Right lung (tissue), 5 donors: Measurements from ENCODE around the gene CEP68. TPM values are rescaled to one million over a fixed set of nuclear protein-coding genes. Genes with fewer than 3 reads are reported as not detected.
"Not testable (repeated sequence)": the region's sequence is repeated elsewhere in the genome, so short reads cannot be mapped to it uniquely, and the experiment has no call there.

ENCODE experiments used
- DNase-seq, 2 donors: peaks; one replicate each; pipeline ENCODE4 v3.0.0-alpha.2; 2013
- polyA plus RNA-seq, 5 donors: library from polyadenylated mRNA; unstranded; fragments of 120-200 nt; gene quantifications; one replicate each; pipeline versions ENCODE4 v1.2.1 to v1.2.3, GENCODE V29; 2013; ENCODE audit warnings: inconsistent platforms in 1 of 5, low replicate concordance in 1 of 5; ENCODE audit not compliant: insufficient read length in 5 of 5, insufficient read depth in 1 of 5

The CEP68 gene
- polyA plus RNA-seq, 5 donors: 21.4 to 32.0 (median 29.7) TPM

- no peak for DNase-seq
These were observed 20.1 kb downstream of the CEP68 start for GRCh38 chr2:65076345-65076710.

DNA sequence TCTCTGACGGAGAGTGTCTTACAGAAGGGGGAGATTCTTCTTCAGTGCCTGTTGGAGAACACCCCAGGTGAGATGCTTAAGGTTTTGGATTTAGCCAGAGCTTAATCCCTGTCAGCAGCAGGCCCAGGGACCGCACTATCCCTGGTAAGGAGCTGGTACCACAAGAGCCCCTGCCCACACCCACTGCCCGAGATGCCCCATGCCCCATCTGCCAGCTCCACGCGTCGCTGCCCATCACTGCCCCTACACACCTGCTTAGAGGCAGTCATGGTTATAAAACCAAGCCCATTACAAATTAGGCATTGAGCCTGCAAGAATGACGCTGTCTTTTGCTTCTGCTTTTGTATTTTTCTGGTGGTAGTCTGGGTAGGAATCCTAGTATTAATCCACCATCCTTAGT lies 21.7 kb downstream of the CEP68 start:
- DNase-seq: no peak

GRCh38 chr2:65079017-65079416 lies 22.8 kb downstream of the CEP68 start:
- DNase-seq: no peak

- DNase-seq: no peak
These were observed 25.0 kb downstream of the CEP68 start for GRCh38 chr2:65081232-65081685.

- no peak for DNase-seq
These were observed 28.9 kb downstream of the CEP68 start for GRCh38 chr2:65085148-65085547.

DNA sequence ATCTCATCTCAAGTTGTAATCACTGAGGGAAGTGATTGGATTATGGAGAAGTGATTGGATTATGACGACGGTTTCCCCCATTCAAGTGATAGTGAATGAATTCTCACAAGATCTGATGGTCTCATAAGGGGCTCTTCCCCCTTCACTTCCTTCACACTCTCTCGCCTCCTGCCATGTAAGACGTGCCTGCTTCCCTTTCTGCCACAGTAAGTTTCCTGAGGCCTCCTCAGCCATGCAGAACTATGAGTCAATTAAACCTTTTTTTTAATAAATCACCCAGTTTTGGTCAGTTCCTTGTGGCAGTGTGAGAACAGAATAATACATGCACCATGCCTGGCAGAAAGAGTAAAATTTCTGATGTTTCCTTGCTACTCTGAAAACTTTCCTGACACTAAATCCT lies 36.6 kb downstream of the CEP68 start:
- no peak for DNase-seq

GRCh38 chr2:65093211-65093610 lies 37.0 kb downstream of the CEP68 start:
- no peak for DNase-seq

- no peak for DNase-seq
These were observed 40.7 kb downstream of the CEP68 start for GRCh38 chr2:65096948-65097347.

GRCh38 chr2:65097844-65098243 lies 41.6 kb downstream of the CEP68 start:
- no peak for DNase-seq

GRCh38 chr2:65098741-65099140 lies 42.5 kb downstream of the CEP68 start:
- DNase-seq: no peak

GRCh38 chr2:65101071-65101470 lies 44.9 kb downstream of the CEP68 start:
- DNase-seq: no peak

GRCh38 chr2:65103013-65103715 lies 46.9 kb downstream of the CEP68 start:
- DNase-seq: peak; percentile 23 to 27

- DNase-seq: no peak
These were observed 51.3 kb downstream of the CEP68 start for GRCh38 chr2:65107530-65107929.

GRCh38 chr2:65108780-65109179 lies 52.6 kb downstream of the CEP68 start:
- DNase-seq: no peak

GRCh38 chr2:65112633-65113032 lies 56.4 kb downstream of the CEP68 start:
- DNase-seq: no peak

- no peak for DNase-seq
These were observed 57.0 kb downstream of the CEP68 start for GRCh38 chr2:65113229-65113628.

GRCh38 chr2:65113816-65114215 lies 57.6 kb downstream of the CEP68 start:
- no peak for DNase-seq

GRCh38 chr2:65114921-65115320 lies 58.7 kb downstream of the CEP68 start:
- no peak for DNase-seq

- DNase-seq: no peak
These were observed 60.4 kb downstream of the CEP68 start for GRCh38 chr2:65116645-65117044.

- no peak for DNase-seq
These were observed 64.9 kb downstream of the CEP68 start for GRCh38 chr2:65120990-65121693.

DNA sequence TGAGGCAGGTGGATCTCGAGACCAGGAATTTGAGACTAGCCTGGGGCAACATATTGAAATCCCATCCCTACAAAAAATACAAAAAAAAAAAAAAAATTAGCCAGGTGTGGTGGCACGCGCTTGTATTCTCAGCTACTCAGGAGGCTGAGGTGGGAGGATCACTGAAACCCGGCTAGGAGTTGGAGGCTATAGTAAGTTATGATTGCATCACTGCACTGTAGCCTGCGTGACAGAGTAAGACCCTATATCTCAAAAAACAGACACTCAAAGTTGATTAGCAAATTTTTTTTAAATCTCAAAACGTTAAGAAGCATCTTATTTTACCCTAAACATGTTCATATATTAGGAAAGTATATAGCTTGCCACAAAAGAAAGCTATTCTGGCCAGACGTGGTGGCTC lies 66.1 kb downstream of the CEP68 start:
- no peak for DNase-seq

GRCh38 chr2:65125457-65125856 lies 69.2 kb downstream of the CEP68 start:
- not testable (repeated sequence) for DNase-seq
